Measurements from ENCODE around the gene NOS1AP.

- TF ChIP-seq, protein P1, sequence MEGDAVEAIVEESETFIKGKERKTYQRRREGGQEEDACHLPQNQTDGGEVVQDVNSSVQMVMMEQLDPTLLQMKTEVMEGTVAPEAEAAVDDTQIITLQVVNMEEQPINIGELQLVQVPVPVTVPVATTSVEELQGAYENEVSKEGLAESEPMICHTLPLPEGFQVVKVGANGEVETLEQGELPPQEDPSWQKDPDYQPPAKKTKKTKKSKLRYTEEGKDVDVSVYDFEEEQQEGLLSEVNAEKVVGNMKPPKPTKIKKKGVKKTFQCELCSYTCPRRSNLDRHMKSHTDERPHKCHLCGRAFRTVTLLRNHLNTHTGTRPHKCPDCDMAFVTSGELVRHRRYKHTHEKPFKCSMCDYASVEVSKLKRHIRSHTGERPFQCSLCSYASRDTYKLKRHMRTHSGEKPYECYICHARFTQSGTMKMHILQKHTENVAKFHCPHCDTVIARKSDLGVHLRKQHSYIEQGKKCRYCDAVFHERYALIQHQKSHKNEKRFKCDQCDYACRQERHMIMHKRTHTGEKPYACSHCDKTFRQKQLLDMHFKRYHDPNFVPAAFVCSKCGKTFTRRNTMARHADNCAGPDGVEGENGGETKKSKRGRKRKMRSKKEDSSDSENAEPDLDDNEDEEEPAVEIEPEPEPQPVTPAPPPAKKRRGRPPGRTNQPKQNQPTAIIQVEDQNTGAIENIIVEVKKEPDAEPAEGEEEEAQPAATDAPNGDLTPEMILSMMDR (IDR thresholded peaks at IDR 0.05; ENCODE audit: low read depth, low read length): no peak
- TF ChIP-seq, protein P2, sequence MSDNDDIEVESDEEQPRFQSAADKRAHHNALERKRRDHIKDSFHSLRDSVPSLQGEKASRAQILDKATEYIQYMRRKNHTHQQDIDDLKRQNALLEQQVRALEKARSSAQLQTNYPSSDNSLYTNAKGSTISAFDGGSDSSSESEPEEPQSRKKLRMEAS (IDR thresholded peaks at IDR 0.05; ENCODE audit: low read depth, low read length): no peak
- TF ChIP-seq POLR2A (IDR thresholded peaks at IDR 0.05; ENCODE audit: extremely low read depth, insufficient read length): no peak
Measured at GRCh38 chr1:162171111-162171510, 101.6 kb downstream of the NOS1AP start.
